B cell (primary cell): Measurements from ENCODE around the gene HLA-DMB. TPM values are rescaled to one million over a fixed set of nuclear protein-coding genes. Genes with fewer than 3 reads are reported as not detected.
A peak's percentile ranks its signal among the peaks of the same experiment; 100 is the strongest.

Source experiments
- ATAC-seq: fragments of 200-7000 bp; cut with Tn5 transposase; one replicate; pipeline ENCODE4 v1.10.0; 2021; ENCODE audit warnings: low read depth, mild to moderate bottlenecking, moderate number of reproducible peaks, moderate library complexity
- CTCF ChIA-PET: fragments of 350-600 bp; sonication (Branson Sonifier 250); formaldehyde crosslinking; loops from one replicate; lab custom pipeline; 2021; ENCODE audit warnings: antibody characterized with exemption, inconsistent platforms; lab: Charles Lee
- POLR2A ChIA-PET: fragments of 350-600 bp; sonication (Branson Sonifier 250); formaldehyde crosslinking; loops from one replicate; lab custom pipeline; 2021; ENCODE audit warnings: antibody characterized with exemption; lab: Charles Lee
- DNase-seq: peaks from one replicate; pipeline ENCODE4 v3.0.0; 2013
- H2AFZ ChIP-seq: 2 replicates; pipeline ENCODE4 v1.6.1; 2012; ENCODE audit warnings: mild to moderate bottlenecking, low read depth, low read length; ENCODE audit not compliant: insufficient read depth, poor library complexity, severe bottlenecking
- H3K27ac ChIP-seq, 2 donors: 1 replicate in 1 of 2; 2 replicates in 1 of 2; pipeline ENCODE4 v1.5.1; 2012 to 2013; ENCODE audit warnings: low read length in 2 of 2, mild to moderate bottlenecking in 2 of 2, moderate library complexity in 1 of 2
- H3K27me3 ChIP-seq, 4 experiments: fragments of 200-600 bp in 1 of 4; sonication (generic) in 1 of 4; replicated peaks in 1 of 4; 1 replicate in 2 of 4; 2 replicates in 2 of 4; pipeline versions ENCODE4 v1.6.1 to v1.7.0; 2013 to 2016; ENCODE audit warnings: low read length in 3 of 4, mild to moderate bottlenecking in 2 of 4, mixed read lengths in 1 of 4, moderate library complexity in 1 of 4; ENCODE audit not compliant: insufficient read depth in 4 of 4, control insufficient read depth in 3 of 4; ENCODE audit errors: control extremely low read depth in 1 of 4
- H3K36me3 ChIP-seq, 2 experiments: replicated peaks in 1 of 2; 1 replicate in 1 of 2; 2 replicates in 1 of 2; pipeline versions ENCODE4 v1.6.1 to v1.7.1; 2013; ENCODE audit warnings: low read length in 1 of 2; ENCODE audit not compliant: insufficient read depth in 2 of 2, control insufficient read depth in 1 of 2; ENCODE audit errors: control extremely low read depth in 1 of 2, extremely low read depth in 1 of 2
- H3K4me1 ChIP-seq, 2 donors: fragments of 200-600 bp in 1 of 2; sonication (generic) in 1 of 2; 1 replicate in 1 of 2; 2 replicates in 1 of 2; pipeline versions ENCODE4 v1.5.1 to v1.6.1; 2013 to 2017; ENCODE audit warnings: low read length in 2 of 2; ENCODE audit not compliant: control insufficient read depth in 2 of 2, insufficient read depth in 2 of 2
- H3K4me2 ChIP-seq: replicated peaks from 2 replicates; pipeline ENCODE3; 2012; ENCODE audit warnings: mild to moderate bottlenecking, low read depth, low read length; ENCODE audit not compliant: poor library complexity, severe bottlenecking
- H3K4me3 ChIP-seq, 5 experiments: fragments of 200-600 bp in 1 of 5; sonication (generic) in 1 of 5; 1 replicate in 3 of 5; 2 replicates in 2 of 5; pipeline versions ENCODE4 v1.5.1 to v1.7.0; 2011 to 2016; ENCODE audit warnings: low read length in 4 of 5, mild to moderate bottlenecking in 4 of 5, low read depth in 2 of 5, control low read depth in 1 of 5, moderate library complexity in 1 of 5; ENCODE audit not compliant: insufficient read depth in 1 of 5; ENCODE audit errors: control extremely low read depth in 1 of 5, extremely low read depth in 1 of 5
- H3K79me2 ChIP-seq: fragments of 200-600 bp; sonication (generic); one replicate; pipeline ENCODE4 v1.6.0; 2016; ENCODE audit warnings: low read length; ENCODE audit not compliant: control insufficient read depth, insufficient read depth
- H3K9ac ChIP-seq: fragments of 200-600 bp; sonication (generic); 2 replicates; pipeline ENCODE4 v1.6.1; 2017; ENCODE audit warnings: mild to moderate bottlenecking, low read length, moderate library complexity
- H3K9me3 ChIP-seq, 3 donors: one replicate each; pipeline versions ENCODE4 v1.6.1 to v1.7.1; 2013; ENCODE audit warnings: low read length in 2 of 3; ENCODE audit not compliant: control insufficient read depth in 2 of 3, insufficient read depth in 1 of 3; ENCODE audit errors: control extremely low read depth in 1 of 3
- H4K20me1 ChIP-seq: 2 replicates; pipeline ENCODE4 v1.6.0; 2012; ENCODE audit warnings: mild to moderate bottlenecking, low read length; ENCODE audit not compliant: insufficient read depth, control insufficient read depth, poor library complexity, severe bottlenecking
- H3K27ac Mint-ChIP-seq: one replicate; pipeline ENCODE4 v1.8.0; 2021; ENCODE audit warnings: mixed read lengths
- H3K27me3 Mint-ChIP-seq: one replicate; pipeline ENCODE4 v1.8.0; 2021; ENCODE audit warnings: mixed read lengths
- H3K4me1 Mint-ChIP-seq: one replicate; pipeline ENCODE4 v1.8.0; 2021; ENCODE audit warnings: mixed read lengths
- H3K4me3 Mint-ChIP-seq: one replicate; pipeline ENCODE4 v1.8.0; 2021; ENCODE audit warnings: mixed read lengths
- H3K9me3 Mint-ChIP-seq: one replicate; pipeline ENCODE4 v1.8.0; 2022; ENCODE audit warnings: mixed read lengths; ENCODE audit not compliant: insufficient read depth
- EZH2 ChIP-seq: IDR thresholded peaks from 2 replicates; pipeline ENCODE4 v1.6.1; 2012; ENCODE audit warnings: borderline replicate concordance, low read depth, mild to moderate bottlenecking, moderate library complexity, low read length; ENCODE audit not compliant: insufficient read depth, poor library complexity, severe bottlenecking
- WGBS: methylation state at CpG from one replicate; pipeline ENCODE4 v1.1.5; 2013; ENCODE audit warnings: missing lambda C conversion rate; ENCODE audit not compliant: insufficient coverage; 5-methylcytosine and 5-hydroxymethylcytosine counted together
- intact Hi-C: fragments of 100-400 bp; cut with micrococcal nuclease; formaldehyde crosslinking; loops from one replicate; pipeline ENCODE4 v1.10.0; 2022
- polyA plus RNA-seq: library from polyadenylated mRNA; depleted of rRNA; stranded (reverse); fragments of >200 nt; gene quantifications from 2 replicates; pipeline ENCODE4 v1.2.3, GENCODE V29; 2012
- small RNA-seq: library from RNA; depleted of rRNA; stranded (forward); fragments of <200 nt; gene quantifications from one replicate; pipeline ENCODE3, GENCODE V24; 2012; ENCODE audit warnings: low replicate concordance, low read depth; ENCODE audit not compliant: insufficient read length
- total RNA-seq, 2 donors: library from RNA; stranded (reverse); fragments of 120-200 nt in 1 of 2; gene quantifications; 1 replicate in 1 of 2; 2 replicates in 1 of 2; pipeline versions ENCODE4 v1.2.3 to v1.2.4, GENCODE V29; 2013 to 2022
- TF ChIP-seq, protein P1 (sequence below): fragments of 200-600 bp; IDR thresholded peaks from one replicate; pipeline ENCODE4 v1.8.0; 2022; ENCODE audit warnings: antibody characterized with exemption, mild to moderate bottlenecking

The HLA-DMB gene
- total and polyA plus RNA-seq, 2 donors (not counting 1 experiment from before 2014, with no cell fraction given), result 593 to 656 TPM

DNA sequence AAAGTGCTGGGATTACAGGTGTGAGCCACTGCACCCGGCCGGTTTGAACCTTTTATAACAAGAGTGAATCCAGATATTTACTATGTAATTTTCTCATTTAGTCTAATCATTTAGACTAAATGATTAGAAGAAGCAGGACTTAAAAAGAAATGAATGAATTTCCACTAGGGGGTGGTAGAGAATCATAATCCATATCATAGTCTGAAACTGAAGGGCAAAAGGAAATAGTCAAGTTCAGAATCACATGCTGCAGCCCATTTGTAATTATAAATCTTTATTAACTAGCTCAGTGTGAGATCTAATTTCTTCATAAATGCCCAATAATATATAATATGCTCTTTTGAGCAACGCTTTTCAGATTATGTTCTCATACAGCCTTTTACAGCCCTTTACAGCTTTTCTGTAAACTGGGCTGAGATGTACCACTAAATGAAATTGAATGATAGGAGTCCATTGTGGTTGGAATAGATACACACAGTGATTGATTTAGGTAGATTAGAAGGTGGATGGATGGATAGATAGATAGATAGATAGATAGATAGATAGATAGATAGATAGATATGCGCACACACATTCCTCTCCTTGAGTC lies 55.0 kb downstream of the HLA-DMB start:
- no peak overlapping the region for H3K9ac ChIP-seq
- no peaks in the 10 kb centered on the region for H3K36me3 ChIP-seq
- H3K4me2 ChIP-seq, result peak overlapping the region; percentile 24
- H3K27me3 ChIP-seq, result no peaks in the 10 kb centered on the region
- H3K27me3 Mint-ChIP-seq, result no peaks in the 10 kb centered on the region
- no peaks in the 10 kb centered on the region for H3K9me3 ChIP-seq
- no peak overlapping the region for H3K4me3 Mint-ChIP-seq
- H2AFZ ChIP-seq, result no peak overlapping the region
- H3K4me1 Mint-ChIP-seq, result peaks cover 23% of the 10 kb centered on the region
- H3K79me2 ChIP-seq, result peaks cover 7% of the 10 kb centered on the region
- H3K4me3 ChIP-seq, result no peak overlapping the region
- TF ChIP-seq, protein P1, sequence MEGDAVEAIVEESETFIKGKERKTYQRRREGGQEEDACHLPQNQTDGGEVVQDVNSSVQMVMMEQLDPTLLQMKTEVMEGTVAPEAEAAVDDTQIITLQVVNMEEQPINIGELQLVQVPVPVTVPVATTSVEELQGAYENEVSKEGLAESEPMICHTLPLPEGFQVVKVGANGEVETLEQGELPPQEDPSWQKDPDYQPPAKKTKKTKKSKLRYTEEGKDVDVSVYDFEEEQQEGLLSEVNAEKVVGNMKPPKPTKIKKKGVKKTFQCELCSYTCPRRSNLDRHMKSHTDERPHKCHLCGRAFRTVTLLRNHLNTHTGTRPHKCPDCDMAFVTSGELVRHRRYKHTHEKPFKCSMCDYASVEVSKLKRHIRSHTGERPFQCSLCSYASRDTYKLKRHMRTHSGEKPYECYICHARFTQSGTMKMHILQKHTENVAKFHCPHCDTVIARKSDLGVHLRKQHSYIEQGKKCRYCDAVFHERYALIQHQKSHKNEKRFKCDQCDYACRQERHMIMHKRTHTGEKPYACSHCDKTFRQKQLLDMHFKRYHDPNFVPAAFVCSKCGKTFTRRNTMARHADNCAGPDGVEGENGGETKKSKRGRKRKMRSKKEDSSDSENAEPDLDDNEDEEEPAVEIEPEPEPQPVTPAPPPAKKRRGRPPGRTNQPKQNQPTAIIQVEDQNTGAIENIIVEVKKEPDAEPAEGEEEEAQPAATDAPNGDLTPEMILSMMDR, result peak; percentile 78
- TF ChIP-seq EZH2, result no peak
- POLR2A ChIA-PET, result interaction anchor here (0.7 to 2.8 kb wide), 4 partner anchors 54 to 86 kb away, joined by 5 to 14 read pairs (median 6); partner anchors contain the start of genes BRD2 and HLA-DMA
- CTCF ChIA-PET, result interaction anchor here (0.6 to 14.6 kb wide), 33 partner anchors 9 to 472 kb away, joined by 3 to 305 read pairs (median 6); partner anchors contain the start of genes BRD2, HLA-DMA and HLA-DMB
- intact Hi-C loops, result loop anchor here (1.0 to 2.0 kb wide), 5 partner anchors 9 to 99 kb away; partner anchors contain the start of gene HLA-DMA
- ATAC-seq (peak; percentile 65), DNase-seq (peak; percentile 87)
- H3K27ac ChIP-seq, result no peak overlapping the region
- H3K9me3 Mint-ChIP-seq, result no peaks in the 10 kb centered on the region
- H4K20me1 ChIP-seq, result no peaks in the 10 kb centered on the region
- H3K4me1 ChIP-seq, result peaks cover 14 to 15% of the 10 kb centered on the region in 2 donors
- no peak overlapping the region for H3K27ac Mint-ChIP-seq
- no CpG with 5 or more reads among the region's 4 CpGs for WGBS

Small RNA genes lying within 50 kb of the gene (small RNA-seq; reads per million reads assigned to genes)
- gene HLA-Z, result not detected

Other genes starting within 250 kb of the HLA-DMB start
- gene HLA-DQA2, start 199.6 kb downstream of the HLA-DMB start, total RNA-seq, result 171 and 173 TPM in 2 replicates
- gene HLA-DQA2, start 199.6 kb downstream of the HLA-DMB start, polyA plus RNA-seq, result 14.5 and 35.9 TPM in 2 replicates
- gene HLA-DQB2, start 177.5 kb downstream of the HLA-DMB start, total RNA-seq, result 109 and 112 TPM in 2 replicates
- 41.1 and 111 TPM in 2 replicates for gene HLA-DQB2, start 177.5 kb downstream of the HLA-DMB start, polyA plus RNA-seq
- gene HLA-DOB, start 124.0 kb downstream of the HLA-DMB start, total RNA-seq, result 109 TPM in 2 replicates
- 198 and 231 TPM in 2 replicates for gene HLA-DOB, start 124.0 kb downstream of the HLA-DMB start, polyA plus RNA-seq
- 126 and 135 TPM in 2 replicates for gene TAP2, start 102.3 kb downstream of the HLA-DMB start, total RNA-seq
- 66.1 and 81.2 TPM in 2 replicates for gene TAP2, start 102.3 kb downstream of the HLA-DMB start, polyA plus RNA-seq
- gene PSMB8, start 97.0 kb downstream of the HLA-DMB start, total RNA-seq, result 127 and 129 TPM in 2 replicates
- 256 and 257 TPM in 2 replicates for gene PSMB8, start 97.0 kb downstream of the HLA-DMB start, polyA plus RNA-seq
- gene TAP1, start 87.3 kb downstream of the HLA-DMB start, total RNA-seq, result 126 and 131 TPM in 2 replicates
- gene TAP1, start 87.3 kb downstream of the HLA-DMB start, polyA plus RNA-seq, result 162 and 184 TPM in 2 replicates
- gene PSMB9, start 86.8 kb downstream of the HLA-DMB start, total RNA-seq, result 174 and 181 TPM in 2 replicates
- 190 and 242 TPM in 2 replicates for gene PSMB9, start 86.8 kb downstream of the HLA-DMB start, polyA plus RNA-seq
- gene HLA-DMA, start 12.1 kb upstream of the HLA-DMB start, total RNA-seq, result 554 and 558 TPM in 2 replicates
- gene HLA-DMA, start 12.1 kb upstream of the HLA-DMB start, polyA plus RNA-seq, result 925 and 1,129 TPM in 2 replicates
- gene BRD2, start 27.6 kb upstream of the HLA-DMB start, total RNA-seq, result 448 and 474 TPM in 2 replicates
- 620 and 721 TPM in 2 replicates for gene BRD2, start 27.6 kb upstream of the HLA-DMB start, polyA plus RNA-seq
- 209 TPM in 2 replicates for gene HLA-DOA, start 68.6 kb upstream of the HLA-DMB start, total RNA-seq
- 191 and 338 TPM in 2 replicates for gene HLA-DOA, start 68.6 kb upstream of the HLA-DMB start, polyA plus RNA-seq
- 665 and 702 TPM in 2 replicates for gene HLA-DPA1, start 132.6 kb upstream of the HLA-DMB start, total RNA-seq
- gene HLA-DPA1, start 132.6 kb upstream of the HLA-DMB start, polyA plus RNA-seq, result 559 and 2,256 TPM in 2 replicates
- gene HLA-DPB1, start 135.0 kb upstream of the HLA-DMB start, total RNA-seq, result 1,068 and 1,104 TPM in 2 replicates
- 921 and 1,578 TPM in 2 replicates for gene HLA-DPB1, start 135.0 kb upstream of the HLA-DMB start, polyA plus RNA-seq